Neural progenitor cell (in vitro differentiated cells): Measurements from ENCODE around the gene OSM.

Experiments used
- CTCF ChIP-seq: fragments of 200-600 bp; sonication (generic); IDR thresholded peaks from 2 replicates; pipeline ENCODE4 v1.5.1; 2017; ENCODE audit warnings: antibody characterized with exemption, mild to moderate bottlenecking
- EZH2 ChIP-seq: fragments of 200-600 bp; sonication (generic); IDR thresholded peaks from 2 replicates; pipeline ENCODE4 v1.6.1; 2017; ENCODE audit warnings: antibody characterized with exemption, mild to moderate bottlenecking, moderate library complexity
- EZH2phosphoT487 ChIP-seq: fragments of 200-600 bp; sonication (generic); IDR thresholded peaks from 2 replicates; pipeline ENCODE4 v1.6.1; 2017; ENCODE audit warnings: antibody characterized with exemption

- no peak for TF ChIP-seq EZH2
- TF ChIP-seq CTCF, result no peak
- no peak for TF ChIP-seq EZH2phosphoT487
Observed at GRCh38 chr22:30305906-30306626, 39.4 kb upstream of the OSM start.
